ENCODE results near the gene CAB39L.

- TF ChIP-seq POLR2AphosphoS5 (IDR thresholded peaks at IDR 0.05) (no peak), POLR2A (IDR thresholded peaks at IDR 0.05; ENCODE audit: low read depth) (no peak), CTCF (IDR thresholded peaks at IDR 0.05) (no peak), EP300 (IDR thresholded peaks at IDR 0.05) (no peak)
These were observed 74.0 kb downstream of the CAB39L start for GRCh38 chr13:49369866-49370265.
